HEK293 (cell line): Measurements from ENCODE around the gene MGLL.

Experiments
- FEZF1 ChIP-seq: fragments of 450-650 bp; formaldehyde crosslinking; IDR thresholded peaks from 2 replicates; pipeline ENCODE4 v1.5.1; 2016; ENCODE audit warnings: missing biosample characterization, missing genetic modification characterization
- GLIS1 ChIP-seq: fragments of 450-650 bp; formaldehyde crosslinking; IDR thresholded peaks from 2 replicates; pipeline ENCODE4 v1.5.1; 2016; ENCODE audit warnings: missing biosample characterization, missing genetic modification characterization
- IKZF3 ChIP-seq: fragments of 450-650 bp; IDR thresholded peaks from 2 replicates; pipeline ENCODE4 v1.5.0; 2018; ENCODE audit warnings: missing biosample characterization, mild to moderate bottlenecking, missing genetic modification characterization, moderate library complexity
- KLF17 ChIP-seq: fragments of 450-650 bp; formaldehyde crosslinking; IDR thresholded peaks from 2 replicates; pipeline ENCODE4 v1.5.1; 2016; ENCODE audit warnings: missing biosample characterization, missing genetic modification characterization
- OVOL3 ChIP-seq: fragments of 450-650 bp; formaldehyde crosslinking; IDR thresholded peaks from 2 replicates; pipeline ENCODE4 v1.5.1; 2016; ENCODE audit warnings: missing biosample characterization, missing genetic modification characterization
- PRDM1 ChIP-seq: fragments of 450-650 bp; formaldehyde crosslinking; IDR thresholded peaks from 2 replicates; pipeline ENCODE4; 2016; ENCODE audit warnings: missing biosample characterization, missing genetic modification characterization
- RBAK ChIP-seq: fragments of 450-650 bp; formaldehyde crosslinking; IDR thresholded peaks from 2 replicates; pipeline ENCODE4 v1.5.1; 2016; ENCODE audit warnings: missing biosample characterization, missing genetic modification characterization
- TRIM28 ChIP-seq: IDR thresholded peaks from 2 replicates; pipeline ENCODE4 v1.6.1; 2011; ENCODE audit warnings: low read length, control low read depth, borderline replicate concordance
- YY2 ChIP-seq: fragments of 450-650 bp; formaldehyde crosslinking; IDR thresholded peaks from 2 replicates; pipeline ENCODE4 v1.5.1; 2016; ENCODE audit warnings: missing biosample characterization, missing genetic modification characterization
- ZNF112 ChIP-seq: fragments of 450-650 bp; formaldehyde crosslinking; IDR thresholded peaks from 2 replicates; pipeline ENCODE4 v1.5.0; 2017; ENCODE audit warnings: missing biosample characterization, missing genetic modification characterization
- ZNF24 ChIP-seq: fragments of 450-650 bp; formaldehyde crosslinking; IDR thresholded peaks from 2 replicates; pipeline ENCODE4 v1.5.1; 2016; ENCODE audit warnings: missing biosample characterization, missing genetic modification characterization
- ZNF335 ChIP-seq: fragments of 450-650 bp; formaldehyde crosslinking; conservative IDR thresholded peaks from 2 replicates; pipeline ENCODE4 v1.5.1; 2016; ENCODE audit warnings: missing biosample characterization, missing genetic modification characterization
- ZNF354C ChIP-seq: fragments of 450-650 bp; formaldehyde crosslinking; IDR thresholded peaks from 2 replicates; pipeline ENCODE4 v1.5.1; 2016; ENCODE audit warnings: missing biosample characterization, missing genetic modification characterization, low read depth, borderline replicate concordance
- ZNF398 ChIP-seq: fragments of 450-650 bp; formaldehyde crosslinking; IDR thresholded peaks from 2 replicates; pipeline ENCODE4 v1.5.1; 2017; ENCODE audit warnings: missing biosample characterization, missing genetic modification characterization
- ZNF416 ChIP-seq: fragments of 450-650 bp; formaldehyde crosslinking; IDR thresholded peaks from 2 replicates; pipeline ENCODE4 v1.5.1; 2016; ENCODE audit warnings: missing biosample characterization, missing genetic modification characterization
- ZNF510 ChIP-seq: fragments of 450-650 bp; formaldehyde crosslinking; IDR thresholded peaks from 2 replicates; pipeline ENCODE4 v1.5.1; 2018; ENCODE audit warnings: mild to moderate bottlenecking, missing genetic modification characterization, missing biosample characterization; ENCODE audit not compliant: insufficient replicate concordance
- ZNF529 ChIP-seq: fragments of 450-650 bp; formaldehyde crosslinking; IDR thresholded peaks from 2 replicates; pipeline ENCODE4 v1.5.1; 2017; ENCODE audit warnings: missing genetic modification characterization, missing biosample characterization; ENCODE audit not compliant: insufficient replicate concordance
- ZNF544 ChIP-seq: fragments of 450-650 bp; formaldehyde crosslinking; IDR thresholded peaks from 2 replicates; pipeline ENCODE4 v1.5.0; 2017; ENCODE audit warnings: missing biosample characterization, missing genetic modification characterization
- ZNF561 ChIP-seq: fragments of 450-650 bp; IDR thresholded peaks from 2 replicates; pipeline ENCODE4 v1.5.1; 2018; ENCODE audit warnings: missing biosample characterization, missing genetic modification characterization, borderline replicate concordance
- ZNF596 ChIP-seq: fragments of 450-650 bp; IDR thresholded peaks from 2 replicates; pipeline ENCODE4 v1.5.0; 2018; ENCODE audit warnings: missing biosample characterization, mild to moderate bottlenecking, missing genetic modification characterization, moderate library complexity
- ZNF600 ChIP-seq: fragments of 450-650 bp; formaldehyde crosslinking; IDR thresholded peaks from 2 replicates; pipeline ENCODE4 v1.5.1; 2016; ENCODE audit warnings: missing biosample characterization, missing genetic modification characterization
- ZNF654 ChIP-seq: fragments of 450-650 bp; formaldehyde crosslinking; IDR thresholded peaks from 2 replicates; pipeline ENCODE4 v1.5.1; 2016; ENCODE audit warnings: low read depth, missing biosample characterization, missing genetic modification characterization
- ZNF670 ChIP-seq: fragments of 450-650 bp; formaldehyde crosslinking; IDR thresholded peaks from 2 replicates; pipeline ENCODE4 v1.5.1; 2016; ENCODE audit warnings: missing biosample characterization, missing genetic modification characterization, low read depth
- ZNF677 ChIP-seq: fragments of 450-650 bp; IDR thresholded peaks from 2 replicates; pipeline ENCODE4 v1.5.0; 2018; ENCODE audit warnings: missing biosample characterization, mild to moderate bottlenecking, missing genetic modification characterization, moderate library complexity
- ZNF747 ChIP-seq: fragments of 450-650 bp; formaldehyde crosslinking; IDR thresholded peaks from 2 replicates; pipeline ENCODE4 v1.5.1; 2016; ENCODE audit warnings: missing biosample characterization, missing genetic modification characterization
- ZNF843 ChIP-seq: fragments of 450-650 bp; formaldehyde crosslinking; IDR thresholded peaks from 2 replicates; pipeline ENCODE4 v1.5.1; 2016; ENCODE audit warnings: missing biosample characterization, missing genetic modification characterization
- TF ChIP-seq, protein P1 (sequence below): fragments of 450-650 bp; formaldehyde crosslinking; IDR thresholded peaks from 2 replicates; pipeline ENCODE4 v1.5.1; 2016; ENCODE audit warnings: missing biosample characterization, missing genetic modification characterization
- TF ChIP-seq, protein P2 (sequence below): fragments of 450-650 bp; formaldehyde crosslinking; IDR thresholded peaks from 2 replicates; pipeline ENCODE4 v1.5.1; 2016; ENCODE audit warnings: missing biosample characterization, missing genetic modification characterization, low read depth
- TF ChIP-seq, protein P3 (sequence below): fragments of 450-650 bp; formaldehyde crosslinking; IDR thresholded peaks from 2 replicates; pipeline ENCODE4 v1.5.1; 2016; ENCODE audit warnings: missing biosample characterization, missing genetic modification characterization

MGLL gene

DNA sequence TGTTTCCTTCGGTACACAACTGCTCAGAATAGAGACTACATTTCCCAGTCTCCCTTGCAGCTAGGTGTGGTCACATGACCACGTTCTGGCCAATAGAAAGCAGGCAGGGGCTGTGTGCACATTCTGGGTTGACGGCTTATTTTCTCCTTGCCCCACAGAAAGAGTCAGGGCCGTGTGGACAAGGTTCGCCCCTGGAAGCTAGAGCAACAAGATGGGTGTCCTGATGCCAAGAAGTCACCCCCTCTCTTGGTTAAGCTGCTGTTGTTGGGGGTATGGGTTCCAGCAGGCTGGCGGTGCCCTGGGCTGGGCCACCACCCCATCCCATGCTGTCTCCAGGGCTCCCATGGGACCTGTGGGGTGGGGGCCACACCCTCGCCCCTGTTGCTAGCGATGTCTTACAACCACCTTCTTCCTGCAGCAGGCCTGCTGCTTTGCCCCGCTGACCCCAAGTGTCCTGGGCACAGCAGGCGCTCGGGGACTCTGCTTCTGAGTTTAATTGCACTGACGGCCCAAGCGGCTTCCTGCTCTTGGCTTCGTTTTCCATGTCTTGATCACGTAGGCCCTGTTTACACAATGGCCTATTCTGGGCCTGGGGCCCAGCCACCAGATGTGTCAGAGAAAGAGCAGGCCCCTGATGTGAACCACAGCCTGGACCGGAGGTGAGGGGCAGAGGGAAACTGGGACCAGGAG lies 124.6 kb downstream of the MGLL start (continued):
- no peak for TF ChIP-seq ZNF398 (tag by site-specific recombination)
- TF ChIP-seq RBAK (tag by site-specific recombination), result no peak
- no peak for TF ChIP-seq ZNF670 (tag by site-specific recombination)
- TF ChIP-seq, protein P1, sequence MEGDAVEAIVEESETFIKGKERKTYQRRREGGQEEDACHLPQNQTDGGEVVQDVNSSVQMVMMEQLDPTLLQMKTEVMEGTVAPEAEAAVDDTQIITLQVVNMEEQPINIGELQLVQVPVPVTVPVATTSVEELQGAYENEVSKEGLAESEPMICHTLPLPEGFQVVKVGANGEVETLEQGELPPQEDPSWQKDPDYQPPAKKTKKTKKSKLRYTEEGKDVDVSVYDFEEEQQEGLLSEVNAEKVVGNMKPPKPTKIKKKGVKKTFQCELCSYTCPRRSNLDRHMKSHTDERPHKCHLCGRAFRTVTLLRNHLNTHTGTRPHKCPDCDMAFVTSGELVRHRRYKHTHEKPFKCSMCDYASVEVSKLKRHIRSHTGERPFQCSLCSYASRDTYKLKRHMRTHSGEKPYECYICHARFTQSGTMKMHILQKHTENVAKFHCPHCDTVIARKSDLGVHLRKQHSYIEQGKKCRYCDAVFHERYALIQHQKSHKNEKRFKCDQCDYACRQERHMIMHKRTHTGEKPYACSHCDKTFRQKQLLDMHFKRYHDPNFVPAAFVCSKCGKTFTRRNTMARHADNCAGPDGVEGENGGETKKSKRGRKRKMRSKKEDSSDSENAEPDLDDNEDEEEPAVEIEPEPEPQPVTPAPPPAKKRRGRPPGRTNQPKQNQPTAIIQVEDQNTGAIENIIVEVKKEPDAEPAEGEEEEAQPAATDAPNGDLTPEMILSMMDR (tag by site-specific recombination), result no peak
- TF ChIP-seq, protein P2, sequence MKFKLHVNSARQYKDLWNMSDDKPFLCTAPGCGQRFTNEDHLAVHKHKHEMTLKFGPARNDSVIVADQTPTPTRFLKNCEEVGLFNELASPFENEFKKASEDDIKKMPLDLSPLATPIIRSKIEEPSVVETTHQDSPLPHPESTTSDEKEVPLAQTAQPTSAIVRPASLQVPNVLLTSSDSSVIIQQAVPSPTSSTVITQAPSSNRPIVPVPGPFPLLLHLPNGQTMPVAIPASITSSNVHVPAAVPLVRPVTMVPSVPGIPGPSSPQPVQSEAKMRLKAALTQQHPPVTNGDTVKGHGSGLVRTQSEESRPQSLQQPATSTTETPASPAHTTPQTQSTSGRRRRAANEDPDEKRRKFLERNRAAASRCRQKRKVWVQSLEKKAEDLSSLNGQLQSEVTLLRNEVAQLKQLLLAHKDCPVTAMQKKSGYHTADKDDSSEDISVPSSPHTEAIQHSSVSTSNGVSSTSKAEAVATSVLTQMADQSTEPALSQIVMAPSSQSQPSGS (tag by site-specific recombination), result no peak
- TF ChIP-seq TRIM28, result 0 out of 2 replicates have a peak, but pooled peaks have one; percentile 1
- TF ChIP-seq ZNF600, result no peak
- TF ChIP-seq, protein P3, sequence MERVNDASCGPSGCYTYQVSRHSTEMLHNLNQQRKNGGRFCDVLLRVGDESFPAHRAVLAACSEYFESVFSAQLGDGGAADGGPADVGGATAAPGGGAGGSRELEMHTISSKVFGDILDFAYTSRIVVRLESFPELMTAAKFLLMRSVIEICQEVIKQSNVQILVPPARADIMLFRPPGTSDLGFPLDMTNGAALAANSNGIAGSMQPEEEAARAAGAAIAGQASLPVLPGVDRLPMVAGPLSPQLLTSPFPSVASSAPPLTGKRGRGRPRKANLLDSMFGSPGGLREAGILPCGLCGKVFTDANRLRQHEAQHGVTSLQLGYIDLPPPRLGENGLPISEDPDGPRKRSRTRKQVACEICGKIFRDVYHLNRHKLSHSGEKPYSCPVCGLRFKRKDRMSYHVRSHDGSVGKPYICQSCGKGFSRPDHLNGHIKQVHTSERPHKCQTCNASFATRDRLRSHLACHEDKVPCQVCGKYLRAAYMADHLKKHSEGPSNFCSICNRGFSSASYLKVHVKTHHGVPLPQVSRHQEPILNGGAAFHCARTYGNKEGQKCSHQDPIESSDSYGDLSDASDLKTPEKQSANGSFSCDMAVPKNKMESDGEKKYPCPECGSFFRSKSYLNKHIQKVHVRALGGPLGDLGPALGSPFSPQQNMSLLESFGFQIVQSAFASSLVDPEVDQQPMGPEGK (tag by site-specific recombination), result peak; percentile 20; the same call in 1 of the 2 replicates
- no peak for TF ChIP-seq ZNF544 (tag by site-specific recombination)
- no peak for TF ChIP-seq KLF17
- no peak for TF ChIP-seq ZNF747 (tag by site-specific recombination)
- TF ChIP-seq OVOL3 (tag by site-specific recombination), result no peak
- no peak for TF ChIP-seq ZNF561 (tag by site-specific recombination)
- TF ChIP-seq PRDM1 (tag by site-specific recombination), result no peak
- no peak for TF ChIP-seq ZNF112
- TF ChIP-seq FEZF1 (tag by site-specific recombination), result no peak
- no peak for TF ChIP-seq ZNF24 (tag by site-specific recombination)
- no peak for TF ChIP-seq ZNF416 (tag by site-specific recombination)
- no peak for TF ChIP-seq IKZF3 (tag by site-specific recombination)
- no peak for TF ChIP-seq ZNF843 (tag by site-specific recombination)
- no peak for TF ChIP-seq ZNF596 (tag by site-specific recombination)
- no peak for TF ChIP-seq ZNF529
- TF ChIP-seq ZNF510 (tag by site-specific recombination), result no peak
- no peak for TF ChIP-seq ZNF654 (tag by site-specific recombination)
- no peak for TF ChIP-seq ZNF354C
- TF ChIP-seq ZNF335 (tag by site-specific recombination), result peak; percentile 58
- TF ChIP-seq GLIS1 (tag by site-specific recombination), result no peak
- no peak for TF ChIP-seq ZNF677 (tag by site-specific recombination)
- no peak for TF ChIP-seq YY2 (tag by site-specific recombination)
